Neuronal stem cell (in vitro differentiated cells): ENCODE measurements around the gene SCRN2.

Source experiments
- DNase-seq: peaks from one replicate; pipeline ENCODE4 v3.0.0-alpha.2; 2013; ENCODE audit warnings: low spot score
- H2AFZ ChIP-seq: one replicate; pipeline ENCODE4 v1.6.1; 2013; ENCODE audit warnings: mild to moderate bottlenecking, low read length, inconsistent platforms
- H2AK5ac ChIP-seq: 2 replicates; pipeline ENCODE4 v1.6.1; 2013; ENCODE audit warnings: low read depth, mild to moderate bottlenecking, inconsistent platforms, low read length, moderate library complexity, mixed read lengths
- H2BK120ac ChIP-seq: 2 replicates; pipeline ENCODE4 v1.6.1; 2013; ENCODE audit warnings: low read depth, mild to moderate bottlenecking, inconsistent platforms, low read length, moderate library complexity, mixed read lengths
- H2BK12ac ChIP-seq: one replicate; pipeline ENCODE4 v1.6.1; 2013; ENCODE audit warnings: low read length, inconsistent platforms
- H2BK15ac ChIP-seq: 2 replicates; pipeline ENCODE4 v1.6.1; 2013; ENCODE audit warnings: mild to moderate bottlenecking, low read length, inconsistent platforms, mixed read lengths
- H2BK5ac ChIP-seq: one replicate; pipeline ENCODE4 v1.6.1; 2013; ENCODE audit warnings: inconsistent platforms, mild to moderate bottlenecking, low read length, moderate library complexity
- H3K14ac ChIP-seq: one replicate; pipeline ENCODE4 v1.6.1; 2013; ENCODE audit warnings: low read length, inconsistent platforms
- H3K18ac ChIP-seq: 2 replicates; pipeline ENCODE4 v1.6.1; 2013; ENCODE audit warnings: low read length, inconsistent platforms
- H3K23ac ChIP-seq: 2 replicates; pipeline ENCODE4 v1.6.1; 2013; ENCODE audit warnings: low read depth, mild to moderate bottlenecking, mixed read lengths, low read length, inconsistent platforms; ENCODE audit not compliant: poor library complexity
- H3K27ac ChIP-seq: replicated peaks from 3 replicates; pipeline ENCODE4 v1.5.1; 2013; ENCODE audit warnings: low read length, inconsistent platforms
- H3K27me3 ChIP-seq, 3 experiments: 2 replicates each; pipeline ENCODE4 v1.6.1; 2013; ENCODE audit warnings: low read length in 3 of 3, mild to moderate bottlenecking in 2 of 3, inconsistent platforms in 1 of 3, low read depth in 1 of 3, mixed read lengths in 1 of 3, moderate library complexity in 1 of 3; ENCODE audit not compliant: control insufficient read depth in 3 of 3, insufficient read depth in 3 of 3
- H3K36me3 ChIP-seq, 2 donors: replicated peaks in 1 of 2; 2 replicates each; pipeline ENCODE4 v1.6.1; 2013; ENCODE audit warnings: low read length in 2 of 2; ENCODE audit not compliant: control insufficient read depth in 2 of 2, insufficient read depth in 2 of 2
- H3K4ac ChIP-seq: 2 replicates; pipeline ENCODE4 v1.6.1; 2013; ENCODE audit warnings: inconsistent platforms, mild to moderate bottlenecking, low read length, moderate library complexity
- H3K4me1 ChIP-seq, 2 donors: 1 replicate in 1 of 2; 2 replicates in 1 of 2; pipeline ENCODE4 v1.6.1; 2013; ENCODE audit warnings: low read length in 2 of 2, low read depth in 1 of 2; ENCODE audit not compliant: control insufficient read depth in 2 of 2, insufficient read depth in 1 of 2
- H3K4me2 ChIP-seq: one replicate; pipeline ENCODE4 v1.6.1; 2013; ENCODE audit warnings: mild to moderate bottlenecking, low read length, inconsistent platforms; ENCODE audit not compliant: insufficient read depth, poor library complexity, severe bottlenecking
- H3K4me3 ChIP-seq, 2 donors: 2 replicates each; pipeline ENCODE4 v1.5.1; 2013; ENCODE audit warnings: low read length in 2 of 2, mild to moderate bottlenecking in 2 of 2, inconsistent platforms in 1 of 2, moderate library complexity in 1 of 2
- H3K79me1 ChIP-seq: one replicate; pipeline ENCODE4 v1.6.1; 2013; ENCODE audit warnings: low read depth, mild to moderate bottlenecking, inconsistent platforms, low read length, moderate library complexity
- H3K9ac ChIP-seq: one replicate; pipeline ENCODE4 v1.6.1; 2013; ENCODE audit warnings: mild to moderate bottlenecking, low read depth, low read length, inconsistent platforms; ENCODE audit not compliant: poor library complexity
- H3K9me3 ChIP-seq, 2 donors: replicated peaks in 1 of 2; 2 replicates each; pipeline versions ENCODE3 to v1.6.1; 2013; ENCODE audit warnings: low read length in 2 of 2, mild to moderate bottlenecking in 2 of 2, inconsistent platforms in 1 of 2, low read depth in 1 of 2, mixed read lengths in 1 of 2, moderate library complexity in 1 of 2; ENCODE audit not compliant: control insufficient read depth in 2 of 2, insufficient read depth in 1 of 2
- H4K8ac ChIP-seq: one replicate; pipeline ENCODE4 v1.6.1; 2013; ENCODE audit warnings: low read depth, mild to moderate bottlenecking, inconsistent platforms, low read length, moderate library complexity
- H4K91ac ChIP-seq: one replicate; pipeline ENCODE4 v1.6.1; 2013; ENCODE audit warnings: low read length, low read depth, mild to moderate bottlenecking, inconsistent platforms; ENCODE audit not compliant: poor library complexity
- WGBS, 2 donors: extraction: QIAGEN DNeasy Blood & Tissue Kit; methylation state at CpG; one replicate each; pipeline ENCODE4 v1.1.7; 2013; ENCODE audit warnings: missing lambda C conversion rate in 2 of 2, mixed read lengths in 1 of 2; ENCODE audit not compliant: insufficient read length in 2 of 2, insufficient replicate concordance in 1 of 2; ENCODE audit errors: extremely low coverage in 2 of 2; 5-methylcytosine and 5-hydroxymethylcytosine counted together

Gene SCRN2

GRCh38 chr17:47851764-47852112, 10.7 kb upstream of the SCRN2 start:
- Histone ChIP-seq H3K4me3 (peak overlapping the region in 1 of 2 donors; percentile 38), H4K8ac (no peak overlapping the region), H3K27me3 (peaks cover 50 to 99% (median 91%) of the 10 kb centered on the region in 3 experiments)

GRCh38 chr17:47850692-47851573, 9.9 kb upstream of the SCRN2 start, which contains the start of gene SP6:
Gene SP6, minus strand, starts transcription at chr17:47851163. Its CDS starts 2,734 bp downstream, at chr17:47848429.
- Histone ChIP-seq H2BK15ac (no peak within 1 kb of the TSS), H3K14ac (peak within 1 kb of the TSS; percentile 17), H3K27me3 (peaks cover 52 to 99% (median 95%) of the 10 kb centered on the region in 3 experiments), H2AK5ac (peak within 1 kb of the TSS; percentile 48), H3K9me3 (peaks cover 3 to 4% of the 10 kb centered on the region in 2 donors), H3K18ac (peak within 1 kb of the TSS; percentile 86), H3K4ac (no peak within 1 kb of the TSS), H4K8ac (no peak within 1 kb of the TSS), H2AFZ (peak within 1 kb of the TSS; percentile 85), H3K4me3 (peak within 1 kb of the TSS; percentile 10 to 69), H3K27ac (no peak within 1 kb of the TSS), H3K4me1 (peaks cover 9 to 14% of the 10 kb centered on the region in 2 donors), H3K4me2 (peak within 1 kb of the TSS; percentile 75), H2BK12ac (peak within 1 kb of the TSS; percentile 10), H2BK5ac (no peak within 1 kb of the TSS), H4K91ac (no peak within 1 kb of the TSS), H3K36me3 (no peaks in the 10 kb centered on the region), H3K79me1 (no peaks in the 10 kb centered on the region), H2BK120ac (no peak within 1 kb of the TSS), H3K9ac (peak within 1 kb of the TSS; percentile 74), H3K23ac (peak within 1 kb of the TSS; percentile 77)
- WGBS, 2 donors: no CpG with 5 or more reads among the region's 71 CpGs
- peak; percentile 65 for DNase-seq

More at GRCh38 chr17:47851764-47852112, 10.7 kb upstream of the SCRN2 start:
- DNase-seq: no peak
- no peak overlapping the region for H2AK5ac ChIP-seq
- no peak overlapping the region for H4K91ac ChIP-seq
- no peak overlapping the region for H2BK120ac ChIP-seq
- peaks cover 3 to 4% of the 10 kb centered on the region in 2 donors for H3K9me3 ChIP-seq
- H3K4me2 ChIP-seq: no peak overlapping the region
- H3K27ac ChIP-seq: no peak overlapping the region
- H3K4me1 ChIP-seq: peaks cover 7 to 14% of the 10 kb centered on the region in 2 donors
- no peak overlapping the region for H3K18ac ChIP-seq
- H2AFZ ChIP-seq: no peak overlapping the region
- no peaks in the 10 kb centered on the region for H3K36me3 ChIP-seq
- H3K9ac ChIP-seq: no peak overlapping the region
- H2BK12ac ChIP-seq: no peak overlapping the region
- WGBS, 2 donors: no CpG with 5 or more reads among the region's 11 CpGs
- H3K4ac ChIP-seq: no peak overlapping the region
- no peaks in the 10 kb centered on the region for H3K79me1 ChIP-seq
- H2BK5ac ChIP-seq: no peak overlapping the region
- H2BK15ac ChIP-seq: no peak overlapping the region
- no peak overlapping the region for H3K23ac ChIP-seq
- no peak overlapping the region for H3K14ac ChIP-seq

DNA sequence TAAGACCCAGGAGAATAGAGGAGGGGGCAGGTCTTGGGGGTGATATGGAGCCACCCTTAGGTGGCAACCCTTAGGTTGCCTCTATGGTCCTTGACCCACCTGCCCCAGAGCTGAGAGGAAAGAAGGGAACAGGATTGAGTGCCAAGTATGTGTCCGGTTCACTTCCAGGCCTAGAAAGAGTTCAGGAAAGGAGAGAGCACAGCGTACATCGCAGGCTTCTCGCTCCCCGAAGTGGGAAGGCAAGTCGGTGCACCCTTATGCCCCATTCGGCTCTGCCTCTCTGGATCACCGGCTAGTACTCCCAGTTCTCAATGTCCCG, 9.3 kb upstream of the SCRN2 start:
- WGBS, 2 donors: no CpG with 5 or more reads among the region's 9 CpGs

GRCh38 chr17:47848198-47848513, 7.1 kb upstream of the SCRN2 start:
- no peak overlapping the region for H3K4ac ChIP-seq
- H2AFZ ChIP-seq: no peak overlapping the region
- no peak overlapping the region for H2BK15ac ChIP-seq
- H3K18ac ChIP-seq: peak overlapping the region; percentile 80
- H3K4me1 ChIP-seq: peaks cover 14 to 18% of the 10 kb centered on the region in 2 donors
- H4K8ac ChIP-seq: no peak overlapping the region
- no peak overlapping the region for H3K14ac ChIP-seq
- H2AK5ac ChIP-seq: peak overlapping the region; percentile 82
- H3K79me1 ChIP-seq: no peaks in the 10 kb centered on the region
- no peaks in the 10 kb centered on the region for H3K36me3 ChIP-seq
- no peak overlapping the region for H4K91ac ChIP-seq
- H3K4me3 ChIP-seq: no peak overlapping the region
- no peak overlapping the region for H2BK5ac ChIP-seq
- H3K9ac ChIP-seq: no peak overlapping the region
- H2BK12ac ChIP-seq: no peak overlapping the region
- H2BK120ac ChIP-seq: no peak overlapping the region
- H3K27me3 ChIP-seq: peaks cover 47 to 98% (median 85%) of the 10 kb centered on the region in 3 experiments
- WGBS, 2 donors: no CpG with 5 or more reads among the region's 23 CpGs
- H3K9me3 ChIP-seq: peaks cover 3 to 4% of the 10 kb centered on the region in 2 donors
- peak overlapping the region; percentile 57 for H3K23ac ChIP-seq
- H3K4me2 ChIP-seq: no peak overlapping the region
- H3K27ac ChIP-seq: no peak overlapping the region
- no peak for DNase-seq

More for the DNA sequence above, 9.3 kb upstream of the SCRN2 start:
- peaks cover 52 to 99% (median 94%) of the 10 kb centered on the region in 3 experiments for H3K27me3 ChIP-seq
- H3K14ac ChIP-seq: no peak overlapping the region
- H2AK5ac ChIP-seq: peak overlapping the region; percentile 23
- H3K4me2 ChIP-seq: peak overlapping the region; percentile 75
- no peak overlapping the region for H4K91ac ChIP-seq
- H3K27ac ChIP-seq: no peak overlapping the region
- H2BK5ac ChIP-seq: no peak overlapping the region
- H2BK12ac ChIP-seq: no peak overlapping the region
- no peak overlapping the region for H2BK120ac ChIP-seq
- H3K4ac ChIP-seq: no peak overlapping the region
- peaks cover 9 to 14% of the 10 kb centered on the region in 2 donors for H3K4me1 ChIP-seq
- H3K36me3 ChIP-seq: no peaks in the 10 kb centered on the region
- DNase-seq: no peak
- H4K8ac ChIP-seq: no peak overlapping the region
- peaks cover 3 to 4% of the 10 kb centered on the region in 2 donors for H3K9me3 ChIP-seq
- H3K9ac ChIP-seq: peak overlapping the region; percentile 74
- no peak overlapping the region for H3K4me3 ChIP-seq
- H3K18ac ChIP-seq: no peak overlapping the region
- no peak overlapping the region for H2BK15ac ChIP-seq
- peak overlapping the region; percentile 85 for H2AFZ ChIP-seq
- no peak overlapping the region for H3K23ac ChIP-seq
- no peaks in the 10 kb centered on the region for H3K79me1 ChIP-seq
